T47D (cell line): ENCODE data around the gene DHRS11.
A peak's percentile ranks its signal among the peaks of the same experiment; 100 is the strongest.

Experiments
- DNase-seq, 2 experiments: peaks; one replicate each; pipeline versions ENCODE4 v3.0.0 to v3.0.0-alpha.2; 2011 to 2012; ENCODE audit warnings: low read depth in 1 of 2, low spot score in 1 of 2
- JUND ChIP-seq: IDR thresholded peaks from 2 replicates; pipeline ENCODE4 v1.6.1; 2012; ENCODE audit warnings: low read depth
- in situ Hi-C: cut with HindIII; loops from 2 replicates; pipeline ENCODE4 v1.10.0; 2016; ENCODE audit warnings: low sequenced_read_pairs, low pct_unique_long_range_greater_than_20kb

Gene DHRS11

DNA sequence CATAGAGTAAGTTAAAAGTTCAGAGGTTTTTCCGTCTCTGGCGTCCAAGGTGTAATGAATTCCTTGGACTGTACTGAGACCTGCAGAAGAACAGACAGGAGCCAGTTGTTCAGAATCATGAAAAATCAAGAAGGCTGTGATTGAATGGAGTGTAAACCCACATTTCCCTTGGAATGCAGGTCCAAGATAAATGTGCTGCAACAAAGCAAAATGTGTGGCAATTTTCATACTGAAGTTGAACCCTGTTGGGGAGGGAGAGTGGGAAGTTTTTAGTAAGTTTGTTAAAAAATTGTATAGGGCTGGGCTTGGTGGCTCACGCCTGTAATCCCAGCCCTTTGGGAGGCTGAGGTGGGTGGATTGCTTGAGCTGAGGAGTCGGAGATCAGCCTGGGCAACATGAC lies 25.6 kb upstream of the DHRS11 start:
- DNase-seq: no peak
- TF ChIP-seq JUND: no peak
- in situ Hi-C loops: no loop called here

- TF ChIP-seq JUND: no peak
- no peak for DNase-seq
- in situ Hi-C loops: no loop called here
Observed at GRCh38 chr17:36575028-36575427, 16.7 kb upstream of the DHRS11 start.

GRCh38 chr17:36576793-36577192 lies 14.9 kb upstream of the DHRS11 start:
- in situ Hi-C loops: no loop called here
- DNase-seq: no peak
- no peak for TF ChIP-seq JUND

DNA sequence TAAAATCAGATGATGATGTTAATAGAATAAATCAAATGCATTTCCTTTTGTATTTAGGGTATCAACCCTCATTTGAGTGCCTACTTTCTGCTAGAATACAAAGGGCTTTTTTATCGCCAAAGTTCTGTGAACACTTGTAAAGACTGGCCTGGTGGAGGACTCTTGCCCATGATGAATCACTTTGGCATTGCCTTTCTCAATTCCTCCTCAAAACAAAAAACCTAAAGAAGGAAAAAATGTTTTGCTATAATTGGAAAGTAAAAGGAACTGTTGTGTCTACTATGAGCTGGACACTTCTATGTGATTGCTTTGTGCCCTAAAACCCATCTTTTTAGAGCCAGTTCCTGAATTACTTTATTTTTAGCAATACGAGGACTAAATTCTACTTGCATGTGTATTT lies 13.0 kb upstream of the DHRS11 start:
- TF ChIP-seq JUND: no peak
- in situ Hi-C loops: no loop called here
- DNase-seq: no peak

DNA sequence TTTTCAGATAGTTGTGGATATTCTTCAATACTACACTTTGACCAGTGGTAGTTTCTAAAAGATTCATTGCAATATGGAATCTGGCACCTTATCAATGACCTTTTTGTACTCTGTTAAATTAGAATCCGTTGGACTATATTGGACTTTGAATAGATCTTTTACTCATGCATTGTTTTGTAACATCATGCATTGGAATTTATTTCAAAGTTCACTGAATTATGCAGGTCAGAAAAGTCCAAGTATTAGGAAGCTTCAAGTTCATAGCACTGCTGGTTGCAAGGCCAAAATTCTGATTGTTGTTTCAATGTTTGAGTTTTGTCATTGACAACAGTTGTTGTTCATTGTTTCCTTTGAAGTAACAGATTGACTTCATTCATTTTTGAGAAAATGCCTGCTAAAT lies 7.9 kb upstream of the DHRS11 start:
- in situ Hi-C loops: no loop called here
- no peak for DNase-seq
- no peak for TF ChIP-seq JUND

GRCh38 chr17:36586138-36586537 lies 5.5 kb upstream of the DHRS11 start:
- TF ChIP-seq JUND: no peak
- no peak for DNase-seq
- in situ Hi-C loops: no loop called here

DNA sequence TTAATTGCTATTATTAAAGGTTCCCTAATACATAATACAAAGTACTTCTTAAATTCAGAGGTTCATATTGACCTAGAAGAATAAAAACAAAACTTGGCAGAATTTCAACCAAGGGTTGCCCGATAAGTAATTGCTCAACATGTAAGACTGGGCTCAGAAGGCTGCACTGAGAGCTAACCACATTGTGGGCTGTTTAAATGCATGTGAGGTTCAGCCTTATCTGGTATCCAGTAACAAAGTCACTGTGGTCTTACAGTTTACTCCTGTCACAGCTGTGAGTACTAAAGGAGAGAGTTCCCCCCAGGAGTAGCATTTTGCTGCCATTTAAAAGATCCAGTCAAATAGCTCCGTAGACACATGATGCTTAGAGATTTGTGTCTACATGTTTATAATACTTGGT lies 1.6 kb upstream of the DHRS11 start:
- in situ Hi-C loops: no loop called here
- DNase-seq: no peak
- no peak for TF ChIP-seq JUND

GRCh38 chr17:36592316-36592715 lies 637 bp downstream of the DHRS11 start:
- in situ Hi-C loops: no loop called here
- TF ChIP-seq JUND: no peak
- DNase-seq: peak; percentile 59 to 60

DNA sequence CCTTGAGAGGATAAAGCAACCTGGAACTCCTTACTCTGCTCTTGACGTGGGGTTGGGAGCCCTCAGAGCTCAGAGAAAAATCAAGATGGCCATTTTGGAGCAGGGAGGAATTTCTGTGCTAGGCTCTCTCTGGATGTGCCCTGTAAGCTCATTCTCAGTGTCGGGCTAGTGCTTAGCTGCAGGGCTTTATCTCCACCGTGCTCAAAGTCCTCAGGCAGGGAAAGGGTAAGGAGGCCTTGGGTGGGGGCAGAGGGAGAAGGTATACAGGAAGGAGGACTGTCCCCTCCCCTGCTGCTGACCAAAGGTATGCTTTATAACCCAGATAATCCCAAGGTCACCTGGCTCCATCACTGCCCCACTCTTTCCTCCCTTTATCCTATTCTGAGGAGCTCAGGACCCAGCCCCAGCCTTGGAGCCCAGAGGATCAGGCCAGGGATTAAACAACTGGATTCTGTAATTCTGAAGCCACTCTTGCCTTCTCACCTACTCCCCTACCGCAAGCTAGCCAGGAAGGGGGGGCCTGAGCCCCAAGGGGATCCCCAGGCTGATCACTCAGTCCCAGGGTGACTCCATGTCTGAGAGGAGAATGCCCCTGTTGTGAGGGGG lies 1.1 kb downstream of the DHRS11 start:
- TF ChIP-seq JUND: no peak
- DNase-seq: no peak
- in situ Hi-C loops: no loop called here

DNA sequence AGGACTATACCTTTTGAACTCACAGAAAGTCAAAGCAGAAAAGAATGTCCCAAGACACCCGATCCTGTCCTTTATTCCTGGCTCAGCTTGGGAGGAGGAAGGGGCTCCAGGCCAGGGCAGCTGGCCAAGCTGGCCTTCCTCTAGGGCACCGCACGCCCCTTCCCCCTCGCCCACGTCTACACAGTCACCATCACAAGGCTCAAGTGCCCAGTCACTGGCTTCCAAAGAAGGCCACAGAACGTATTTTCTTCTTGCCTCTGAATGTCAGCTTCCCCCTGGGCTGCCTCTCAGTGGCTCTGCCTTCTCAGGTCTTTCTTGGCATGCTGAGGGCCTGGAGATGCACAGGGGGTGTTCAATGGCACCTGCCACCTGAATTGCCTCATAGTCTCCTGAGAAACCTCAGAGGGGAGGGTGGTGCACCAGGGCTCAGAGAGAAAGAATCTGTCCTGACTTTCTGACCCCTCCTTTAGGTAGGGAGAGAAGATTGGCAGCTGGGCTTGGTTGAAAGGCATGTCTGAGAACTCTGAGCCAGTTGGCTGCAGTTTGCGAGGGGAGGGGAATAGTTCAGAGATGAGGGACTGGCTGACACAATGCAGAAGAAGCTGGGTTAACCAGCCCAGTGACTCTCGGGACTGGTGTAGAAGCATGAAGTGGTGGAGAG lies 2.1 kb downstream of the DHRS11 start:
- peak in 1 of 2 experiments; percentile 90 for DNase-seq
- TF ChIP-seq JUND: no peak
- in situ Hi-C loops: no loop called here

- TF ChIP-seq JUND: no peak
- no peak for DNase-seq
- in situ Hi-C loops: no loop called here
Observed at GRCh38 chr17:36594626-36595401, 3.1 kb downstream of the DHRS11 start.

GRCh38 chr17:36597226-36597625 lies 5.5 kb downstream of the DHRS11 start:
- in situ Hi-C loops: no loop called here

DNA sequence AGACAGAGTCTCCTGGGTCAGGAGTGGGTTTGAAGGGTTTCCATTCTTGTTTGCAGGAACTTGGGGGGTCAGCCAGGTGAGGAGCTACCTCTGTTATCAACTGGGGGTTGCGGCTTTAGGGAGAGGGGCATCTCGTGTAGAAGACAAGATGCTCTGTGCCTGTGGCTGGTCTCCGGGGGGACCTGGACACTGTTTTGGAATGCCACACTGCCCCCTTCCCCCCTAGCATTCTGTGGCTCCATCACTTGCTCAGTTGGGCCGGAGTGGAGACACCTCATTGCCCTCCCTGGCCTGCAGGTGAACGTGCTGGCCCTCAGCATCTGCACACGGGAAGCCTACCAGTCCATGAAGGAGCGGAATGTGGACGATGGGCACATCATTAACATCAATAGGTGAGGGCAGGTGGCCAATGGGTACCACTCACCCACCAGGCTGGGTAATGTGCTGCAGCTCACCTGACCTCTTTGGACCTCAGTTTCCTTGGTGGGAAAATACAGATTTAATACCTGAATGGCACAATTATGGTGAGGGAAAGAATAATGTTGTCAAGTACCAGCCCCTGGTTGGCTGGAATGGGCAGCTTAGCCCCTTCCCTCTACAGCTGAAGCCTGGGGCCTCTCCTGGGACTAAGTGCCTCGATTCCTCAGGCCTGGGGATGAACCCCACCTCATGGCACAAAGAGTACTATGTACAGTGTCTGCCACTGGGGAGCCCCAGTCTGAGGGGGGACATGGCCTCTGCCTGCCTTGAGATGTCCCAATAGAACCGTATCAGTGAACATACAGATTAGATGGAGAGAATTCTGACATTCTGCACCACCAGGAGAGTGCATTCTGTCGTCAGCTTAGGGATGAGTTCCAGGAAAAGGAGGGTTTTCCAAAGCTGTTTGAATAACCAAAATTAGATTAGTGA lies 6.4 kb downstream of the DHRS11 start:
- in situ Hi-C loops: no loop called here
- TF ChIP-seq JUND: no peak

More at GRCh38 chr17:36597226-36597625, 5.5 kb downstream of the DHRS11 start:
- TF ChIP-seq JUND: no peak
- no peak for DNase-seq

More for the DNA sequence above, 6.4 kb downstream of the DHRS11 start:
- DNase-seq: no peak
